ENCODE results near the gene GNG14.

DNA sequence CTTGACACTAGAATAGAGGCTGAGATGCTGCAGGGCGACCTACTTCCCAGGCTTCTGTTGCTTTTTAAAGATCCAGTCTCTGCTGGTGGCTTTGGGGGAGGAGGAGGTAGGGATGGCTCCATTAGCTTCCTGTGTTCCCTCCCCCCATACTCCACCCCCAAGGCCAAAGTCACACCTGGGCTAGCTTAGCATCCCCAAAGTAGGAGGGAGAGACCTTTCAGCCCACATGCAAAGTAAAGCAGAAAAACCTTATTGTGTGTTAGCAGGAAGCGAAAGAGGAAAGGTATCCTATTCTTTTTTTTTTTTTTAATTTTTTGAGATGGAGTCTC is 39.2 kb downstream of the GNG14 start:
- TF ChIP-seq, protein P1, sequence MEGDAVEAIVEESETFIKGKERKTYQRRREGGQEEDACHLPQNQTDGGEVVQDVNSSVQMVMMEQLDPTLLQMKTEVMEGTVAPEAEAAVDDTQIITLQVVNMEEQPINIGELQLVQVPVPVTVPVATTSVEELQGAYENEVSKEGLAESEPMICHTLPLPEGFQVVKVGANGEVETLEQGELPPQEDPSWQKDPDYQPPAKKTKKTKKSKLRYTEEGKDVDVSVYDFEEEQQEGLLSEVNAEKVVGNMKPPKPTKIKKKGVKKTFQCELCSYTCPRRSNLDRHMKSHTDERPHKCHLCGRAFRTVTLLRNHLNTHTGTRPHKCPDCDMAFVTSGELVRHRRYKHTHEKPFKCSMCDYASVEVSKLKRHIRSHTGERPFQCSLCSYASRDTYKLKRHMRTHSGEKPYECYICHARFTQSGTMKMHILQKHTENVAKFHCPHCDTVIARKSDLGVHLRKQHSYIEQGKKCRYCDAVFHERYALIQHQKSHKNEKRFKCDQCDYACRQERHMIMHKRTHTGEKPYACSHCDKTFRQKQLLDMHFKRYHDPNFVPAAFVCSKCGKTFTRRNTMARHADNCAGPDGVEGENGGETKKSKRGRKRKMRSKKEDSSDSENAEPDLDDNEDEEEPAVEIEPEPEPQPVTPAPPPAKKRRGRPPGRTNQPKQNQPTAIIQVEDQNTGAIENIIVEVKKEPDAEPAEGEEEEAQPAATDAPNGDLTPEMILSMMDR (IDR thresholded peaks at IDR 0.05): no peak
- TF ChIP-seq POLR2A (IDR thresholded peaks at IDR 0.05): no peak
